Neural cell (in vitro differentiated cells): ENCODE measurements around the gene DIS3. TPM values are rescaled to one million over a fixed set of nuclear protein-coding genes. Genes with fewer than 3 reads are reported as not detected.

Source experiments
- H2AFZ ChIP-seq: fragments of 200-600, 300-800 bp; sonication (generic), shearing (Covaris generic); 2 replicates; pipeline ENCODE4 v1.6.0; 2014; ENCODE audit warnings: low read depth, mild to moderate bottlenecking, antibody characterized with exemption, low read length, moderate library complexity
- H3F3A ChIP-seq: fragments of 200-600 bp; shearing (Covaris generic); 2 replicates; pipeline ENCODE4 v1.6.1; 2016; ENCODE audit warnings: mild to moderate bottlenecking, moderate library complexity, mixed read lengths, antibody characterized with exemption, low read length; ENCODE audit not compliant: insufficient read depth, poor library complexity, severe bottlenecking
- H3K27ac ChIP-seq: fragments of 200-600, 300-800 bp; sonication (generic), shearing (Covaris generic); 2 replicates; pipeline ENCODE4 v1.5.1; 2014; ENCODE audit warnings: mild to moderate bottlenecking, low read length, moderate library complexity
- H3K27me3 ChIP-seq: fragments of 300-800, 200-600 bp; sonication (generic), shearing (Covaris generic); 2 replicates; pipeline ENCODE4 v1.6.0; 2014; ENCODE audit warnings: mild to moderate bottlenecking, low read depth, low read length, moderate library complexity; ENCODE audit not compliant: insufficient read depth
- H3K36me3 ChIP-seq: fragments of 300-800, 200-600 bp; sonication (generic), shearing (Covaris generic); 2 replicates; pipeline ENCODE4 v1.5.1; 2014; ENCODE audit warnings: mild to moderate bottlenecking, antibody characterized with exemption, low read length, moderate library complexity; ENCODE audit not compliant: insufficient read depth
- H3K4me2 ChIP-seq: fragments of 300-800, 200-600 bp; sonication (generic), shearing (Covaris generic); 2 replicates; pipeline ENCODE4 v1.6.0; 2014; ENCODE audit warnings: mild to moderate bottlenecking, low read length
- H3K4me3 ChIP-seq: fragments of 300-800, 200-600 bp; sonication (generic), shearing (Covaris generic); 2 replicates; pipeline ENCODE4 v1.5.1; 2014; ENCODE audit warnings: mild to moderate bottlenecking, low read length, moderate library complexity
- H3K79me2 ChIP-seq: fragments of 200-600 bp; shearing (Covaris generic); replicated peaks from 2 replicates; pipeline ENCODE4 v1.6.0; 2014; ENCODE audit warnings: mild to moderate bottlenecking, low read length, moderate library complexity; ENCODE audit not compliant: insufficient read depth
- H3K9ac ChIP-seq: fragments of 300-800, 200-600 bp; sonication (generic), shearing (Covaris generic); 2 replicates; pipeline ENCODE4 v1.6.1; 2016; ENCODE audit warnings: mild to moderate bottlenecking, low read length, mixed read lengths
- H3K9me2 ChIP-seq: fragments of 200-600 bp; shearing (Covaris generic); 2 replicates; pipeline ENCODE4 v1.6.1; 2016; ENCODE audit warnings: mild to moderate bottlenecking, low read length, mixed read lengths; ENCODE audit not compliant: insufficient read depth
- H3K9me3 ChIP-seq: fragments of 200-600, 300-800 bp; sonication (generic), shearing (Covaris generic); 2 replicates; pipeline ENCODE4 v1.6.1; 2016; ENCODE audit warnings: mild to moderate bottlenecking, mixed run types, low read length, moderate library complexity, mixed read lengths
- H4K20me1 ChIP-seq: fragments of 200-600 bp; shearing (Covaris generic); 2 replicates; pipeline ENCODE4 v1.6.1; 2016; ENCODE audit warnings: mild to moderate bottlenecking, mixed run types; ENCODE audit not compliant: insufficient read depth
- CTCF ChIP-seq: fragments of 450-650 bp; IDR thresholded peaks from 2 replicates; pipeline ENCODE4 v1.5.1; 2014; ENCODE audit warnings: antibody characterized with exemption, mild to moderate bottlenecking, moderate library complexity; ENCODE audit not compliant: poor library complexity, severe bottlenecking
- EP300 ChIP-seq: fragments of 450-650 bp; conservative IDR thresholded peaks from 2 replicates; pipeline ENCODE4 v1.6.1; 2014; ENCODE audit warnings: antibody characterized with exemption, mild to moderate bottlenecking, moderate library complexity; ENCODE audit not compliant: poor library complexity, severe bottlenecking
- EZH2 ChIP-seq: fragments of 200-600, 300-800 bp; shearing (Covaris generic), sonication (generic); IDR thresholded peaks from 2 replicates; pipeline ENCODE4 v1.6.1; 2014; ENCODE audit warnings: antibody characterized with exemption, low read length, borderline replicate concordance, mild to moderate bottlenecking; ENCODE audit not compliant: insufficient read depth, poor library complexity, severe bottlenecking
- MXI1 ChIP-seq: fragments of 450-650 bp; conservative IDR thresholded peaks from 2 replicates; pipeline ENCODE4 v1.6.1; 2014; ENCODE audit warnings: antibody characterized with exemption, mild to moderate bottlenecking; ENCODE audit not compliant: poor library complexity, severe bottlenecking
- POLR2AphosphoS5 ChIP-seq: IDR thresholded peaks from 2 replicates; pipeline ENCODE4 v1.6.1; 2012
- RAD21 ChIP-seq: fragments of 450-650 bp; conservative IDR thresholded peaks from 2 replicates; pipeline ENCODE4 v1.6.1; 2014; ENCODE audit warnings: antibody characterized with exemption, mild to moderate bottlenecking, moderate library complexity
- REST ChIP-seq: IDR thresholded peaks from 2 replicates; pipeline ENCODE4 v1.6.1; 2012; ENCODE audit warnings: borderline replicate concordance
- SMC3 ChIP-seq: fragments of 450-650 bp; conservative IDR thresholded peaks from 2 replicates; pipeline ENCODE4 v1.6.1; 2014; ENCODE audit warnings: antibody characterized with exemption, mild to moderate bottlenecking, moderate library complexity; ENCODE audit not compliant: poor library complexity
- TAF1 ChIP-seq: IDR thresholded peaks from 2 replicates; pipeline ENCODE4 v1.6.1; 2012; ENCODE audit warnings: low read depth
- polyA plus RNA-seq: library from polyadenylated mRNA; depleted of rRNA; stranded (reverse); fragments of >200 nt; gene quantifications from 2 replicates; pipeline ENCODE4 v1.2.3, GENCODE V29; 2014

DIS3 gene
- polyA plus RNA-seq, 1 donor from 2014 or later: 46.3 TPM

GRCh38 chr13:72763411-72763810 is 18.3 kb downstream of the DIS3 start:
- no peak overlapping the region for H3K4me2 ChIP-seq
- no peaks in the 10 kb centered on the region for H3K27me3 ChIP-seq
- TF ChIP-seq SMC3 (no peak), EZH2 (no peak), RAD21 (no peak), REST (no peak), POLR2AphosphoS5 (no peak), EP300 (no peak), CTCF (no peak), TAF1 (no peak), MXI1 (no peak)
- H3K36me3 ChIP-seq: peaks cover 28% of the 10 kb centered on the region
- no peak overlapping the region for H3K4me3 ChIP-seq
- no peak overlapping the region for H3K27ac ChIP-seq
- H2AFZ ChIP-seq: no peak overlapping the region
- H3K9ac ChIP-seq: no peak overlapping the region
- no peaks in the 10 kb centered on the region for H3K9me2 ChIP-seq
- H4K20me1 ChIP-seq: no peaks in the 10 kb centered on the region
- H3K79me2 ChIP-seq: no peaks in the 10 kb centered on the region
- no peaks in the 10 kb centered on the region for H3F3A ChIP-seq
- no peaks in the 10 kb centered on the region for H3K9me3 ChIP-seq

- no peaks in the 10 kb centered on the region for H3K27me3 ChIP-seq
- peaks cover 28% of the 10 kb centered on the region for H3K36me3 ChIP-seq
Measured at GRCh38 chr13:72760189-72760588, 21.5 kb downstream of the DIS3 start.

More at GRCh38 chr13:72760189-72760588, 21.5 kb downstream of the DIS3 start:
- no peaks in the 10 kb centered on the region for H3K79me2 ChIP-seq
- no peaks in the 10 kb centered on the region for H3K9me2 ChIP-seq
- H3K9ac ChIP-seq: no peak overlapping the region
- no peak overlapping the region for H2AFZ ChIP-seq
- H3K4me2 ChIP-seq: no peak overlapping the region
- H3K9me3 ChIP-seq: no peaks in the 10 kb centered on the region
- H3K27ac ChIP-seq: no peak overlapping the region
- H3K4me3 ChIP-seq: no peak overlapping the region
- H4K20me1 ChIP-seq: no peaks in the 10 kb centered on the region
- no peaks in the 10 kb centered on the region for H3F3A ChIP-seq
- TF ChIP-seq EP300: no peak
- TF ChIP-seq TAF1: no peak
- TF ChIP-seq POLR2AphosphoS5: no peak
- no peak for TF ChIP-seq EZH2
- no peak for TF ChIP-seq RAD21
- TF ChIP-seq REST: no peak
- TF ChIP-seq MXI1: no peak
- TF ChIP-seq CTCF: no peak
- no peak for TF ChIP-seq SMC3
